CD4-positive, CD25-positive, alpha-beta regulatory T cell (primary cell): ENCODE results near the gene HBP1. TPM values are rescaled to one million over a fixed set of nuclear protein-coding genes. Genes with fewer than 3 reads are reported as not detected.
"Not testable (repeated sequence)": the region's sequence is repeated elsewhere in the genome, so short reads cannot be mapped to it uniquely, and the experiment has no call there.

ENCODE experiments used
- ATAC-seq, 2 donors: fragments of 150-1000 bp; cut with Tn5 transposase; one replicate each; pipeline ENCODE4 v1.10.0; 2021; ENCODE audit warnings: low read depth in 2 of 2, moderate number of reproducible peaks in 2 of 2, moderate library complexity in 1 of 2
- DNase-seq, 3 donors: peaks; one replicate each; pipeline versions ENCODE4 v3.0.0 to v3.0.0-alpha.2; 2012 to 2022; ENCODE audit warnings: mixed read lengths in 1 of 3
- H3K27ac ChIP-seq: one replicate; pipeline ENCODE4 v1.7.0; 2013; ENCODE audit warnings: mild to moderate bottlenecking, low read length; ENCODE audit not compliant: insufficient read depth, poor library complexity, severe bottlenecking
- H3K27me3 ChIP-seq: one replicate; pipeline ENCODE4 v1.7.0; 2013; ENCODE audit warnings: low read length; ENCODE audit not compliant: control insufficient read depth, insufficient read depth
- H3K36me3 ChIP-seq: one replicate; pipeline ENCODE4 v1.7.0; 2013; ENCODE audit warnings: mild to moderate bottlenecking, low read length, moderate library complexity; ENCODE audit not compliant: control insufficient read depth, insufficient read depth
- H3K4me1 ChIP-seq: 2 replicates; pipeline ENCODE4 v1.7.0; 2013; ENCODE audit warnings: mild to moderate bottlenecking, low read length; ENCODE audit not compliant: insufficient read depth, control insufficient read depth, poor library complexity, severe bottlenecking
- H3K4me3 ChIP-seq: one replicate; pipeline ENCODE4 v1.7.0; 2013; ENCODE audit warnings: low read depth, mild to moderate bottlenecking, low read length, moderate library complexity
- H3K9me3 ChIP-seq, 2 experiments: 1 replicate in 1 of 2; 2 replicates in 1 of 2; pipeline ENCODE4 v1.7.0; 2013; ENCODE audit warnings: low read length in 2 of 2, mild to moderate bottlenecking in 1 of 2, moderate library complexity in 1 of 2; ENCODE audit not compliant: control insufficient read depth in 2 of 2
- H3K27ac Mint-ChIP-seq, 3 donors: one replicate each; pipeline ENCODE4 v1.8.0; 2020 to 2022; ENCODE audit warnings: mild to moderate bottlenecking in 3 of 3, mixed read lengths in 3 of 3, moderate library complexity in 2 of 3
- H3K27me3 Mint-ChIP-seq: one replicate; pipeline ENCODE4 v1.8.0; 2022; ENCODE audit warnings: mild to moderate bottlenecking, mixed read lengths
- H3K36me3 Mint-ChIP-seq: one replicate; pipeline ENCODE4 v1.8.0; 2020; ENCODE audit warnings: mixed read lengths
- H3K4me1 Mint-ChIP-seq, 4 donors: one replicate each; pipeline ENCODE4 v1.8.0; 2020 to 2022; ENCODE audit warnings: mixed read lengths in 4 of 4, mild to moderate bottlenecking in 1 of 4
- H3K4me3 Mint-ChIP-seq, 4 donors: one replicate each; pipeline ENCODE4 v1.8.0; 2020 to 2022; ENCODE audit warnings: mild to moderate bottlenecking in 4 of 4, mixed read lengths in 4 of 4, moderate library complexity in 3 of 4
- H3K9me3 Mint-ChIP-seq, 7 donors: one replicate each; pipeline ENCODE4 v1.8.0; 2020 to 2022; ENCODE audit warnings: mixed read lengths in 7 of 7, mild to moderate bottlenecking in 3 of 7, moderate library complexity in 2 of 7
- polyA plus RNA-seq, 4 donors: library from polyadenylated mRNA; unstranded; fragments of 300-500 nt; fragmentation: Illumina TruSeq; gene quantifications; one replicate each; pipeline ENCODE4 v1.2.3, GENCODE V29; 2021
- total RNA-seq: library from RNA; stranded (reverse); gene quantifications from one replicate; pipeline ENCODE4 v1.2.3, GENCODE V29; 2022

Gene HBP1
- total and polyA plus RNA-seq, 5 donors from 2014 or later: 67.8 to 249 (median 87.9) TPM

DNA sequence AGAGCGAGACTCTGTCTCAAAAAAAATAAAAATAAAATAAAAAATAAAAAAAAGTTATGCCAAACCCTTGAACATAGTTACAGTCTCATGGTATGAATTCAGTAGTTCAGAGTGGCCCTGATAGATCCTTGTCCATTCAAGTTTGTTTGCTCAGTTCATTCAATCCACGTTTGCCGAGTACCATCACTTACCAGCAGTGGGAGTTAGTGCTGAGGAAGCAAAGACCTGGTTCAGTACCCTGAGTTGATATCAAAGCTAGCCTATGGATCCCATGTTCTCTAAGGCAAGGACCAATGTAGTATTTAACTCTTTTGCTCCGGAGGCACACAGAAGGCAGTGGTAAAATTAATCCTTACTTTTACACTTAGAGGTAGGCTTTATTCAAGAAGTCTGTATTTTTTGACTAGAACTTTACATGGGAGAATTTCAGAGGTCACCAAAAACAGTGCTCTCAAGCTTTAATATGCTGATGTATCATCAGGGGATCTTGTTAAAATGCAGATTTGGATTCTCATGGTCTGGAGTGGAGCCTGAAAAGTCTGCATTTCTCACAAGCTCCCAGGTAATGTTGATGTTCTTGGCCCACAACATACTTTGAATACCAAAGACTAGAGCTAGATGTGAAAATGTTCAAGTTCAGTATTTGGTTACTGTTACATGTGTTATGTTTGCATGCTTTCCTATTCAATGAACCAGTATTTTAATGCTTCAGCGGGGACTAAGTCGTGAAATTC is 38.1 kb upstream of the HBP1 start:
- H3K36me3 ChIP-seq: no peaks in the 10 kb centered on the region
- no peak overlapping the region for H3K27ac Mint-ChIP-seq
- H3K9me3 Mint-ChIP-seq: no peaks in the 10 kb centered on the region
- H3K27ac ChIP-seq: no peak overlapping the region
- no peaks in the 10 kb centered on the region for H3K36me3 Mint-ChIP-seq
- H3K27me3 Mint-ChIP-seq: peaks cover 7% of the 10 kb centered on the region
- H3K4me3 Mint-ChIP-seq: no peak overlapping the region
- no peak overlapping the region for H3K4me3 ChIP-seq
- H3K4me1 Mint-ChIP-seq: peaks cover 6 to 14% (median 13%) of the 10 kb centered on the region in 4 donors
- peaks cover 8% of the 10 kb centered on the region for H3K27me3 ChIP-seq
- peaks cover 10% of the 10 kb centered on the region for H3K4me1 ChIP-seq
- H3K9me3 ChIP-seq: no peaks in the 10 kb centered on the region
- ATAC-seq (no peak), DNase-seq (no peak)

DNA sequence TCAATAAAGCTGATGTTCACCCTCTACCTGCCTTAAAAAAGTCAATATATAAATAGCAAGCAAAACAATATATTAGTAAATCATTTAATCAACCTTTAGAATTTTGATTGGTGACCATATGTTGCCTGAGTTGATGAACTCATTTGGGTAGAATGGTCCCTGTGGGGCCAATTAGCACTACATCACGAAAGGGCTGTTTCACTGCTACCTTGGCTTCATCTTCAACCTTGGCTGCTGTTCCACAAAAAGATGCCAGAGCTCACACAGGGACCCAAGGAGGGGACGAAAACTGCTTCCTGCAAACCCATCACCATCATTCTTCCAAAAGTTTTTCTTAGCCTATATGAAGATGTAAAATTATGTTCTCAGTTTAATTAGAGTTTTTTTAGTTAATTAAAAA is 35.4 kb upstream of the HBP1 start:
- ATAC-seq (no peak), DNase-seq (no peak)
- Mint-ChIP-seq H3K4me3 (no peak overlapping the region), H3K36me3 (no peaks in the 10 kb centered on the region), H3K4me1 (no peaks in the 10 kb centered on the region), H3K27ac (no peak overlapping the region), H3K9me3 (no peaks in the 10 kb centered on the region), H3K27me3 (peaks cover 16% of the 10 kb centered on the region)
- Histone ChIP-seq H3K27ac (no peak overlapping the region), H3K36me3 (no peaks in the 10 kb centered on the region), H3K9me3 (no peaks in the 10 kb centered on the region), H3K4me1 (no peaks in the 10 kb centered on the region), H3K27me3 (peaks cover 8% of the 10 kb centered on the region), H3K4me3 (no peak overlapping the region)

DNA sequence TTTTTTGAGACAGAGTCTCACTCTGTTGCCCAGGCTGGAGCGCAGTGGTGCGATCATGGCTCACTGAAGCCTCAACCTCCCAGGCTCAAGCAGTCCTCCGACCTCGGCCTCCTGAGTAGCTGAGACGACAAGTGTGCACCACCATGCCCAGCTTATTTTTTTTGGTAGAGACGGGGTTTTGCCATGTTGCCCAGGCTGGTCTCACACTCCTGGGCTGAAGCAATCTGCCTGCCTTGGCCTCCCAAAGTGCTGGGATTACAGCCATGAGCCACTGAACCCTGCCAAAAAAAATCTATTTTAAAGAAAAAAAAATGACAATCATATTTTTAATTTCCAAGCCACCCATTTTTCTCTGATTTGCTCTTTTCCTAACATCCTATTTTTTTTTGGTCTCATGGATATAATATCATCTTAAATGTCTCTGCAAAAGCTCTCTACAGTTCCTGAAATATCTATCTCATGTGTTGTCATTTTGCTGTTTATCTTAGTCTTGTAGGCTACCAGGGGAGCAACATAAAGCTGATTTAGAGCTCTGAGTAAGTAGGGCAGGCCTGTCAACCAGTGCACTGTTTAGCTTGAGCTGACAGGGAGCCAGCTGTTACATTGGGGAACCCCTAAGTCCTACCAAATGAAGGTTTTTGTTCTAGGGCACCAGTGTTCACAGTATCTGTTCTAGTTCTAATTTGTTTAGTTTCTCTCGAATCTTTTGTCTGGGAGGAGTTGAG is 29.9 kb upstream of the HBP1 start:
- Mint-ChIP-seq H3K4me1 (no peaks in the 10 kb centered on the region), H3K27me3 (peaks cover 24% of the 10 kb centered on the region), H3K27ac (no peak overlapping the region), H3K36me3 (no peaks in the 10 kb centered on the region), H3K4me3 (no peak overlapping the region), H3K9me3 (peaks cover 0 to 2% (median 0%) of the 10 kb centered on the region in 7 donors)
- no peaks in the 10 kb centered on the region for H3K36me3 ChIP-seq
- peaks cover 3% of the 10 kb centered on the region for H3K27me3 ChIP-seq
- H3K9me3 ChIP-seq: no peaks in the 10 kb centered on the region
- ATAC-seq (no peak), DNase-seq (no peak)
- H3K4me1 ChIP-seq: no peaks in the 10 kb centered on the region
- no peak overlapping the region for H3K4me3 ChIP-seq
- H3K27ac ChIP-seq: no peak overlapping the region

DNA sequence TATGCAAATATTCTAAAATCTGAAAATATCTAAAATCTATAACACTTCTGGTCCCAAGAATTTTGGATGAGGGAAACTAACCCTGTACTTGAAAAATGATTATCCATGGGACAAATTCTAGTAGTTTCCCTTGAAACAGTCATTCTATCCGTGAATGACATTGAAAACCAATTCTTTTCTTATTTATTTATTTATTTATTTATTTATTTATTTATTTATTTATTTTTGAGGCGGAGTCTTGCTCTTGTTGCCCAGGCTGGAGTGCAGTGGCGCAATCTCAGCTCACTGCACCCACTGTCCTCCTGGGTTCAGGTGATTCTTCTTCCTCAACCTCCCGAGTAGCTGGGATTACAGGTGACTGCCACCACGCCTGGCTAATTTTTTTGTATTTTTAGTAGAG is 24.9 kb upstream of the HBP1 start:
- not testable (repeated sequence) for ATAC-seq, H3K27ac ChIP-seq, H3K36me3 ChIP-seq, H3K4me3 ChIP-seq, H3K9me3 Mint-ChIP-seq, H3K4me1 ChIP-seq, H3K27ac Mint-ChIP-seq, H3K4me3 Mint-ChIP-seq, H3K27me3 ChIP-seq, H3K4me1 Mint-ChIP-seq, H3K9me3 ChIP-seq, H3K36me3 Mint-ChIP-seq, H3K27me3 Mint-ChIP-seq, DNase-seq

DNA sequence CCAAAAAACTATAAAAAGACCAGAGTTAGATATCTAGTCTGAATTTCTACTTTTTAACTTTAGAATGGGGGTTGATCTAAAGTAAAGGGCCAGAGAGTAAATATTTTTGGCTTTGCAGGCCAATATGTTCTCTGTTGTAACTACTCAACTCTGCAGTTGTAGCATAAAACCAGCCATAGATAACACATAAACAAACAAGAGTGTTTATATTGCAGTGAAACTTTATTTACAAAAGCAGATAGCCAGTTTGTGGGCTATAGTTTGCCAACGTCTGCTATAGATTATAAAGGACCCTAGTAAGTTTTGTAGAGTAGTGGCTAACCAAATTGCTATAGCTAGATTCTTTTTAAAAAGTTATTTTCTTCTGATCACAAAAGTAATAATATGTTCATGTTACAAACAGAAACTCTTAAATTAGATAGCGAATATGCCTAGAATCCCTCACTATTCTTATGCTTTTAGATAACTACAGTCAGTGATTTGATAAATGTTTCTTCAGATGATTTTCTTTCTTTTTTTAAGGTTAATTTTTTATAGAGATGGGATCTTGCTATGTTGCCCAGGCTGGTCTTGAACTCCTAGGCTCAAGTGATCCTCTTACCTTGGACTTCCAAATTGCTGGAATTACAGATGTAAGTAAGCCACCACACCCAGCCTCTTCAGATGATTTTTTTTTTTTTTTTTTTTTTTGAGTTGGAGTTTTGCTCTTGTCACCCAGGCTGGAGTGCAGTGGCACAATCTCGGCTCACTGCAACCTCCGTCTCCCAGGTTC is 23.6 kb upstream of the HBP1 start:
- no peak overlapping the region for H3K4me3 Mint-ChIP-seq
- DNase-seq (no peak), ATAC-seq (no peak)
- no peaks in the 10 kb centered on the region for H3K9me3 Mint-ChIP-seq
- peaks cover 0 to 3% (median 1%) of the 10 kb centered on the region in 4 donors for H3K4me1 Mint-ChIP-seq
- Histone ChIP-seq H3K4me3 (no peak overlapping the region), H3K27ac (no peak overlapping the region), H3K4me1 (no peaks in the 10 kb centered on the region), H3K27me3 (no peaks in the 10 kb centered on the region), H3K9me3 (no peaks in the 10 kb centered on the region), H3K36me3 (no peaks in the 10 kb centered on the region)
- no peaks in the 10 kb centered on the region for H3K27me3 Mint-ChIP-seq
- H3K36me3 Mint-ChIP-seq: no peaks in the 10 kb centered on the region
- H3K27ac Mint-ChIP-seq: no peak overlapping the region

DNA sequence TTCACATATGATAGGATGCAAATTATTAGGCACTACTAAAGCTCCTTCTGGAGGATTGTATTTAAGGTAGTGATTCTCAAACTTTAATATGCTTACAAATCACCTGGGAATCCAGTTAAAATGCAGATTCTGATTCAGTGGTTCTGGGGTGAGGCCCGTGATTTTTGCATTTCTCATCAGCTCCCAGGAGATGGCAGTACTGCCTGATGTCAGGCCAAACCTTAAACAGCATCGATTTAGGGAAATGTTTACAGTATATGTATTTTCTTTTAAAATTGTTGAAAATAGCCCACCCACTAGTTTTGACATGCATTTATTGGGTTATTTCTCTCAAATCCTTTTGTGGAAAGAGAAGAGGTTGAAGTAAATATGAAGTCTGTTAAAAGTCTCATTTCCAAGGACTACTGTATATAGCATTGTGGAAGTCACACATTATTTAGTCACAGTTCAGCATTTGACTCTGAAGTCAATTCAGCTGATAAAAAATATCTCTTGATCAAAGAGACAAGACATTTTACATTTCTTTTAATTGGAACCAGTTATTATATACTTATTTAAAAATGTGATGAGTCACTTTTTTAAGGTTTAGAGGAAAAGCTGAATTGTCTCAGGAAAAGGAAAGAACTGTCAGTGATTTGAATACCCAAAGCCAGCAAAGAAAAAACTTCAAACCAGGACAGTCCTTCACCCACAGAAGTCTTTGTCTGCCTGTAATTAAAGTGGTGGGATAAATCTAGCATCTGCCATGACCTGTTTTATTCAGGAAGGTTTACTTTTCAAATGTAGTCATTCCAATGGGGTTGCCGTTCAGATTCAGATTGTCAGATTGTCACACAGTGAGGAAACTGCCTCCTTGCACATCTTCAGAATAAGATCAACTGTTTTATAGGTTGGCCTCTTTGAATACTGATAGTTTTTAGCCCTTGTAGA is 21.1 kb upstream of the HBP1 start:
- Histone ChIP-seq H3K4me1 (no peaks in the 10 kb centered on the region), H3K9me3 (no peaks in the 10 kb centered on the region), H3K36me3 (no peaks in the 10 kb centered on the region), H3K4me3 (peak overlapping the region; percentile 28), H3K27ac (no peak overlapping the region), H3K27me3 (no peaks in the 10 kb centered on the region)
- Mint-ChIP-seq H3K9me3 (no peaks in the 10 kb centered on the region), H3K4me3 (no peak overlapping the region), H3K27ac (peak overlapping the region in 1 of 3 donors; percentile 52), H3K36me3 (no peaks in the 10 kb centered on the region), H3K4me1 (peaks cover 0 to 4% (median 2%) of the 10 kb centered on the region in 4 donors), H3K27me3 (peaks cover 5% of the 10 kb centered on the region)
- DNase-seq (peak in 2 of 3 donors; percentile 53 to 59), ATAC-seq (peak; percentile 75 to 80)

DNA sequence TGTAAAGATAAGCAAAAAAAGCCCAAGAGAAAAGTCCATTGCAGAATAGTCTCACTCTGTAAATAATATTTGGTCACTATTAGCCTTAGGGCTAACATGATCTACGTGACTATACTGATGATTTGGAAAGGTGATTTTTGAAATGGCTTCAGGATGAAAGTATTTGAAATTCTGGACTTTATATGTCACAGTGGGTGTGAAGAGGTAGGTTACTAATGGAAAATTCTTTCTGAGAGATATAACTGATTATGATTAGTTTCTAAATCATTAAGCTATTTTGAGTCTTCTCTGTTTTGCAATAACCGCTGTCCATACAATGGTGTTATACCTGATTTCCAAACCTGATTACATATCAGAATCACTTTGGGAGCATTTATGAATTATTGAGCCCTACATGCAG is 20.1 kb upstream of the HBP1 start:
- no peak for ATAC-seq

More for the DNA sequence above, 20.1 kb upstream of the HBP1 start:
- no peaks in the 10 kb centered on the region for H3K4me1 ChIP-seq
- Mint-ChIP-seq H3K4me1 (peaks cover 0 to 4% (median 2%) of the 10 kb centered on the region in 4 donors), H3K36me3 (no peaks in the 10 kb centered on the region), H3K4me3 (no peak overlapping the region), H3K9me3 (no peaks in the 10 kb centered on the region), H3K27ac (no peak overlapping the region), H3K27me3 (peaks cover 5% of the 10 kb centered on the region)
- no peaks in the 10 kb centered on the region for H3K36me3 ChIP-seq
- no peak for DNase-seq
- H3K9me3 ChIP-seq: no peaks in the 10 kb centered on the region
- peaks cover 2% of the 10 kb centered on the region for H3K27me3 ChIP-seq
- no peak overlapping the region for H3K4me3 ChIP-seq
- H3K27ac ChIP-seq: no peak overlapping the region
